ENCODE results near the gene YAF2.
A peak's percentile ranks its signal among the peaks of the same experiment; 100 is the strongest.

Gene YAF2, protein sequence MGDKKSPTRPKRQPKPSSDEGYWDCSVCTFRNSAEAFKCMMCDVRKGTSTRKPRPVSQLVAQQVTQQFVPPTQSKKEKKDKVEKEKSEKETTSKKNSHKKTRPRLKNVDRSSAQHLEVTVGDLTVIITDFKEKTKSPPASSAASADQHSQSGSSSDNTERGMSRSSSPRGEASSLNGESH

DNA sequence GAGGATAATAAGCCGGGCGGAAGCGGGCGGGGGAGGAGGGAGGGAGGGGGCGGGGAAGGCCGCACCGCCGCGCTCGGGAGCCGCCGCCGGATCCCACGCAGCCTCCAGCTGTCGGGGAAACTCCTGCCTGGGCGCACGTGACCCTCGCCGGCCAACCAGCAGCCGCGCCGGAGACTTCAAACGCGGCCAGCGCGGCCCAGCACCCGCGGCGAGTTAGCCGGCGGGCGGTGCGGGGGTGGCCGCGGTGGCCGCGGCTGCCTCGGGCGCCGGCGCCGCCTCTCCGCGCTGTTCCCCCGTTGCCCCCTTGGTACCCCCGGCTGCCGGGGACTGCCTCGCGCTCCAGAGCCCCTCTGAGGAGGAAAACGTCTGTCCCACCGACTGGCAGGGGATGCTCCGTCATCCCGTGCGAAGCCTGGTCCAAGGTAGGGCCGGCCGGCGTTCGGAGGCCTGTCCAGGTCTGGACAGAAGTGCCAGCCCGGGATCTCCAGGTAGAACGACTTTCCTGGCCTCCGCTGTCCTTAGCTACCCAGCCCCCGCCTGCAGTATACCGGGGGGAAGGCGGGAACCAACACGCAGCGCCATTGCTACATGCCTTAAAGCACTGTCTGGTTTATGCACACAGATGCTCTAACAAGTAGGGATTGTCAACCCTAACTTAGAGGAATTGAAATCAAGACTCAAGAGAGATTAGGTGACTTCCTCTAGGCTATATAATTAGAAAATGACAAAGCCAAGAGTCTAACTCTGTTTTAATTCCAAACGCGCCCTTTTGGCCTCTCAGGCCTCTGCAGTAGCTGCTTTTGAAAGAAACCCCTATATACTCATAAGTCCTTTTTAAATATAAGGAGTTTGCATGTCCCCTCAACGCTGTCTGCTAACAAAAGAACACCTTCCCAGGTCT, at the start of gene YAF2:
Gene YAF2, minus strand, starts transcription at position 9 of the 901 bp plus-strand sequence. CDS start 68 bp downstream, outside the sequence.
- peak; percentile 72 for DNase-seq

- no peak for DNase-seq
These were observed 48.7 kb upstream of the YAF2 start for GRCh38 chr12:42286741-42287140.

- no peak for DNase-seq
These were observed 47.4 kb upstream of the YAF2 start for GRCh38 chr12:42285431-42285830.

GRCh38 chr12:42284876-42285275, 46.8 kb upstream of the YAF2 start:
- no peak for DNase-seq

- no peak for DNase-seq
These were observed 46.1 kb upstream of the YAF2 start for GRCh38 chr12:42284157-42284556.

DNA sequence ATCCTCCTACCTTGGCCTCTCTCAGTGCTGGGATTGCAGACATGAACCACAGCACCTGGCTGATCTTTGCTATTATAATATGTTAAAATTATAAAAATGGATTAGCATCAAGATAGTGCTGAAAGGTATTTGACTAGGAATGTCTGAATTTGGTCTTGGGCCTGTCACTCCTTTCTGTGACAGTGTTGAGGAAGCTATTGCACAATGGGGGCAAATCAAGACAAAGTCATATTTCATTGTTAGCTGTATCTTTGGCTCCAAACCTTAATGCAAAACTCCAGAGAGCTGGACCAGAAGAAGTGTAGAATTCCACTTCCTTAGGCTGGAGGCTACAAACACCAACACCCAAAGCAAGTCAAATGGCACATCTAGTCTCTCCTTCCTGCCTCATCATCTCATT, 45.7 kb upstream of the YAF2 start:
- no peak for DNase-seq

DNA sequence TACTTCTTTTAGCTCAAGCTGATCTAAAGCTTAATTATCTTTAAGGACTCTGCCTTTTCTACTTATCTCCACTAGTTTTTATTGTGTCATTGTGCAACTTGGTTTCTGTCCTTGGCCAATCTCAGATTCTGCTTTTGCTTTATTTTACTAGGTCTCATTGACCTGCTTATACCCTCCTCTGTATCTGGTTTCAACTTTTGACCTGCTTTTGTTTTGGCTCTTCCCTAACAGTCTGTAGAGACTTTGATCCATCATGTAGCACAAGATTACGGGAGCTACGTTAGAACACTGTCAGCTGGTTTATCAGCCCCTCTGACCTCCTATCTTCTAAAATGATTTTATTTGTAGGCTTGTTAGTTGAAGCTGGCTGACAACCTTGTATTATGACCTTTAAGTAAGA, 44.2 kb upstream of the YAF2 start:
- DNase-seq: no peak

GRCh38 chr12:42281844-42282243, 43.8 kb upstream of the YAF2 start:
- no peak for DNase-seq

DNA sequence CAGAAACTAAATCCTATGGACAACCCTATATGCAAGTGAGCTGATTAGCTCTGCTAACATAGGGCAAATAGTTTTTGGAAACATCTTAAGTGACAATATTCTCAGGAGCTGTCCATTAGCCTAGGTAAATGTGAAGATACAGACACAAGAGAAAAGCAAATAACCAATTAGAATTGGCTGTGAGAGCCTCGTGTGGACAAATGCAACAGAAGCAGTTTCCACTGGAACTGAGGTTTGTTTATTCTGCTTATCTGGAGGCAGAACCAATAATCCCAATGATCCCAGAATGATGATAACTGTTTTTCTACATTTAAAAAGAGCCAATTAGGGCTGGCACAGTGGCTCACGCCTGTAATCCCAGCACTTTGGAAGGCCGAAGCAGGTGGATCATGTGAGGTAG, 43.2 kb upstream of the YAF2 start:
- DNase-seq: no peak

GRCh38 chr12:42278128-42278510, 40.1 kb upstream of the YAF2 start:
- no peak for DNase-seq

GRCh38 chr12:42277396-42278127, 39.5 kb upstream of the YAF2 start:
- no peak for DNase-seq

GRCh38 chr12:42275499-42275898, 37.5 kb upstream of the YAF2 start:
- DNase-seq: no peak

GRCh38 chr12:42273706-42274105, 35.7 kb upstream of the YAF2 start:
- no peak for DNase-seq

DNA sequence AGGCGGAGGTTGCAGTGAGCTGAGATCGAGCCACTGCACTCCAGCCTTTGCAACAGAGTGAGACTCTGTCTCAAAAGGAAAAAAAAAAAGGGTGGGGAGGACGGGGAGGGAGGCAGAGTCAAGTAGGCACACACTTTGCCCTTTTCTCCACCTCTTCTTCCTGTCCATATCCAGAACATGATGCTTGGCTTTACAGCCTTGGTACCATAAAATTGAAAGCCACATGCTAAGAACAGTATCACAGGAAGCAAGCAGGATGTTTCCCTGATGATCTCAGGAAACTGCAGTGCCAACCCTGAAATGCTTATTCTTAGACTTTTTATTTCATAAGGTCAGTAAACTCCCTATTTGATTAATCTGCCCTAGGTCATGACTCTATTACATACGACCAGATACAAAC, 32.5 kb upstream of the YAF2 start:
- no peak for DNase-seq

DNA sequence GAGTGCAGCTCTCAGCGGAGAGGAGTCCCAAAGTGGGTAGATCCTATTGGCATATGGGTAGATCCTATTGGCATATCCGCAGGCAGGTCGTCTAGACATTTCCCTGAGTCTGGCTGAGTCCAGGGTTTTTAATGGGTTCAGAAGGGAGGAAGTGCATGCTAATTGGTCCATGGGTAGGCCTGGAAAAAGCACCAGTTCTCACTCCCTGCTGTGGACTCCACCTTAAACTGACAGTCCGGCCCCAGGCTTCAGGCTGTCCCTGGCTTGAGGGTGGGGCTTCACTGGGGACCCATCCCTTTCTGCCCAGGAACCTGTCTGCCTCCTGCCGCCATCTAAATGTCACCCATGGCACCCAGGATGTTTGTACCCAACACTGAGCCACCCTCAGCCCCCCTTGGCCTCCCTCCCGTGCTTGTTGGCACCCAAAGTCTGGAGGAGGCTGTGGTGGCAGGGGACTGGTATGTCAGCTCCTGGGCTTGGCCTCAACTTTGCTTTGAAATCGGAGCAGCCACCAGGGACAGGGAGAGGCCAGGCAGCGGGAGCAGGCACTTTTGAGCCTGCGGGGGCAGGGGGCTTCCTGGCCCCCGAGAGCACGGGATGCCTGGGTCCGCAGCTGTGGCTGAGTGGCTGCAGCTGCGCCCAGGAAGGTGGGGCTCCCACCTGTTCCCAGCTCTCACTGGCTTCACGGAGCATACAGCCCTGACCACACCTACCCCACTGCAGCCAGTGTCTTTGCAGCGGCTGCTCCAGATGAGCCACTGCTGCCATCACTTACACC, 29.6 kb upstream of the YAF2 start:
- no peak for DNase-seq

DNA sequence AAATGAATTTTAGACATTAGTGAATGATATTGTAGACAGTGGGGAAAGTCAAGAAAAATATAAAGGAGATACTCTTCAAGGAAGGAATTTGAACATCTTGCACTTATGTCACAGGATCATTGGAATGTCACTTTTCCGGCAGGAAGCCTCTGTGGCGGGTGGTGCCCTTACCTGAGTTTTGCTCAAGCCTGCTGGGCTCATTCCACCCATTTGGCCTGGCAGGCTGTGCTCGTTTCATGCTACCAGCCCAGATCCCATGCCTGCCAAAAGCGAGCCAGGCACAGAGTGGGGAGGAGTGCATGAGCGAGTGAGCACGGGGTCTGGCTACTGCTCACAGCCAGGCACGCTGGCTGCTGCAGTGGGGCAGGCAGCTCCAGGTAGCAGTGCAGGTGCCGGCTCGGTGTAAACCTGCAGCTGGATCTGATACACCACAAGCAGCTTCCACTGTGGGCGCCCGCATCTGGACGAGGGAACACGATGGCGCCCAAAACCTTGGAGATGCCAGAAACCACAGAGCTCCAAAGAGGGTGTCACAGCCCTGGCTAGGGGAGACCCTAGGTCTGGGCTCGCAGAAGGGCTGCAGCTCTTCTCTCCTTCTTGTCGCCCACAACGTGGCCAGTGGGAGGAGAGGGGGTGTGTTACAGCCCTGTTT, 28.7 kb upstream of the YAF2 start:
- no peak for DNase-seq

DNA sequence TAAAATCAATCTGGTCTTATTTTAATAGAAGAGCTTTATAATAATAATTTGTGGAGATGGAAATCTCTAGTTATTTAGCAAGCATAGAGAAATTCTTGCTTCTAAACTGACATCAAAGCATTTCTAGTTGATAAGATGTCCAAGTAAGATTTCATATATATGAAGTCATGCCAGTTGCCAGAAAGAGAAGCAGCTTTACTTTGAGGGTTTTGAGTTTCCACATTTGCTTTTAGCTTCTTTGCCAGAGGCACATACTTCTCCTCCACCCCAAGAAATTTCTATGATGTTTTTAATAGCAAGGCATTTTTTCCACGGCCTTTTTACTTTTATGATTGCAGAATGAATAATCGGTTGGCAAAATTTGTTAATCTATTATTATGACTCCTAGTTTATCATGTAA, 24.2 kb upstream of the YAF2 start:
- DNase-seq: no peak

- DNase-seq: no peak
These were observed 23.7 kb upstream of the YAF2 start for GRCh38 chr12:42261708-42262107.

DNA sequence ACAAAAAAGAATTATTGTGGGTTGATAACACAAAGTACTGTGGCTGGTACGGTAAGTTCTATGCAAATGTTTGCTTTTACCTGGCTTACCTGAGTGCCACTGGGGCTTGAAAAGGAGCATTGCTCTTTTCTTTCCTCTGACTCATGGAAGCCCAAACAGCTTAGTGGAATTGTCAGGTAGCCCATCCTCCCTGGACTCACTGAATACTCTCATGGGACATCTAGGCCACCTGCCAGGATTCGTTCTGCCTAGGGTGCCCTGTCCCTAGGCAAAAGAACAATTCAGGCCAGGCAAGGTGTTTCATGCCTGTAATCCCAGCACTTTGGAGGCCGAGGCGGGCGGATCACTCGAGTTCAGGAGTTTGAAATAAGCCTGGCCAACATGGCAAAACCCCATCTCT, 22.5 kb upstream of the YAF2 start:
- DNase-seq: no peak

GRCh38 chr12:42259699-42260098, 21.7 kb upstream of the YAF2 start:
- no peak for DNase-seq

- DNase-seq: no peak
These were observed 17.8 kb upstream of the YAF2 start for GRCh38 chr12:42255866-42256261.

GRCh38 chr12:42255221-42255865, 17.3 kb upstream of the YAF2 start:
- DNase-seq: no peak
